ENCODE measurements around the gene FBXO38. TPM values are rescaled to one million over a fixed set of nuclear protein-coding genes. Genes with fewer than 3 reads are reported as not detected.

FBXO38 gene
- total and polyA plus RNA-seq, 2 of the 4 experiments (the other 2 are of a cell fraction) = 14.9 to 70.1 TPM

DNA sequence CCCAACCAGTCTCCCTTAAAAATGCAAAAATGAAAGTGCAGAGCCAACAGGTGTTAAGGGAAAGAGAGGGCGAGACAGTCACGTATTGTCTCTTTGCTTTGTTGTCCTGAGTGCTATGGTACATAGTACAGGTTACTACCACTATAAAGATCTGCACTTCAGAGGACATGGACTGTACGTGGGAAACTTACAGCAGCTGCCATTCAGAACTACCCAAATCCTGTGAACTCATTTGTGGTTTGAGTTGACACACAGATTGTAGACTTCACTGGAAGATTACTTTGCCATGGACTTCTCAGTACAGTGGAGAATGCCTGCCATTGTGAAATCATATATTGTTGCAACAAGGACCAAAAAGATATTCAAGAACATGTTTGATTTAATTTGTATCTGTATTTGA, 34.8 kb downstream of the FBXO38 start:
- Histone ChIP-seq H3K18ac (ENCODE audit: low read depth, low read length) (no peak overlapping the region), H2AK9ac (replicated peaks; ENCODE audit: low read depth, low read length, poor library complexity) (no peak overlapping the region), H3K4me3 (ENCODE audit: insufficient read depth, low read depth, low read length) (no peak overlapping the region), H3K56ac (ENCODE audit: extremely low read depth, insufficient read depth, low read length) (no peak overlapping the region), H3K9me1 (ENCODE audit: insufficient read depth, low read length) (no peaks in the 10 kb centered on the region; the same call in 1 of the 2 replicates), H3K27me3 (ENCODE audit: control insufficient read depth, insufficient read depth, low read length) (no peaks in the 10 kb centered on the region), H2AFZ (replicated peaks; ENCODE audit: low read length, poor library complexity) (no peak overlapping the region), H3K14ac (replicated peaks; ENCODE audit: low read depth, low read length) (no peak overlapping the region), H3K36me3 (ENCODE audit: control insufficient read depth, insufficient read depth, low read length) (peaks cover 36% of the 10 kb centered on the region), H2BK20ac (ENCODE audit: low read depth, low read length) (no peak overlapping the region), H3K79me1 (ENCODE audit: low read depth in 1 of 2, low read length in 2 of 2) (peaks cover 0 to 8% of the 10 kb centered on the region in 2 experiments; a peak in 2 of 4 replicates), H2BK15ac (ENCODE audit: low read depth, low read length) (no peak overlapping the region), H2BK120ac (ENCODE audit: low read depth, low read length) (no peak overlapping the region), H3K9ac (ENCODE audit: low read depth, low read length) (no peak overlapping the region), H3K4ac (ENCODE audit: low read depth, low read length) (no peak overlapping the region), H3K4me2 (ENCODE audit: low read depth, low read length) (no peak overlapping the region), H3K4me1 (ENCODE audit: control insufficient read depth, insufficient read depth, low read length) (no peaks in the 10 kb centered on the region), H3K23ac (ENCODE audit: low read depth, low read length) (no peak overlapping the region), H4K5ac (ENCODE audit: low read depth, low read length) (no peak overlapping the region), H2BK5ac (ENCODE audit: low read depth, low read length, poor library complexity, severe bottlenecking) (no peak overlapping the region), H3K9me3 (ENCODE audit: control insufficient read depth, insufficient read depth, low read length) (no peaks in the 10 kb centered on the region), H4K8ac (ENCODE audit: low read depth in 2 of 2, low read length in 2 of 2) (no peak overlapping the region), H3K27ac (ENCODE audit: insufficient read depth, low read length) (no peak overlapping the region), H4K91ac (ENCODE audit: insufficient read depth, low read depth, low read length) (no peak overlapping the region), H4K20me1 (ENCODE audit: insufficient read depth, low read length) (no peaks in the 10 kb centered on the region), H2AK5ac (ENCODE audit: low read depth, low read length) (no peak overlapping the region)
- ATAC-seq (ENCODE audit: low read depth) (no peak), DNase-seq (no peak)
- ChIA-PET CTCF (no interaction called here), POLR2A (ENCODE audit: unreplicated experiment) (no interaction called here)
- no peak for TF ChIP-seq CHD1 (IDR thresholded peaks at IDR 0.05; ENCODE audit: low read depth, low read length)
- no peak for TF ChIP-seq MXI1 (IDR thresholded peaks at IDR 0.05; ENCODE audit: borderline replicate concordance, low read depth, low read length)
- TF ChIP-seq CEBPB (IDR thresholded peaks at IDR 0.05; ENCODE audit: low read depth, low read length) = no peak
- TF ChIP-seq POLR2A (IDR thresholded peaks at IDR 0.05; ENCODE audit: low read depth, low read length) = no peak
- TF ChIP-seq BHLHE40 (IDR thresholded peaks at IDR 0.05; ENCODE audit: low read depth, low read length) = no peak
- no peak for TF ChIP-seq RFX5 (IDR thresholded peaks at IDR 0.05; ENCODE audit: low read depth, low read length)
- TF ChIP-seq MAZ (IDR thresholded peaks at IDR 0.05; ENCODE audit: borderline replicate concordance, low read depth, low read length) = no peak
- no peak for TF ChIP-seq NFE2L2 (IDR thresholded peaks at IDR 0.05; ENCODE audit: low read depth, low read length)
- no peak for TF ChIP-seq RAD21 (IDR thresholded peaks at IDR 0.05; ENCODE audit: low read length)
- no peak for TF ChIP-seq ELK1 (IDR thresholded peaks at IDR 0.05; ENCODE audit: borderline replicate concordance, low read depth, low read length)
- TF ChIP-seq, protein P1, sequence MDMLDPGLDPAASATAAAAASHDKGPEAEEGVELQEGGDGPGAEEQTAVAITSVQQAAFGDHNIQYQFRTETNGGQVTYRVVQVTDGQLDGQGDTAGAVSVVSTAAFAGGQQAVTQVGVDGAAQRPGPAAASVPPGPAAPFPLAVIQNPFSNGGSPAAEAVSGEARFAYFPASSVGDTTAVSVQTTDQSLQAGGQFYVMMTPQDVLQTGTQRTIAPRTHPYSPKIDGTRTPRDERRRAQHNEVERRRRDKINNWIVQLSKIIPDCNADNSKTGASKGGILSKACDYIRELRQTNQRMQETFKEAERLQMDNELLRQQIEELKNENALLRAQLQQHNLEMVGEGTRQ (IDR thresholded peaks at IDR 0.05; ENCODE audit: low read depth, low read length) = no peak
- no peak for TF ChIP-seq SMC3 (IDR thresholded peaks at IDR 0.05; ENCODE audit: low read depth, low read length)
- no peak for TF ChIP-seq FOS (IDR thresholded peaks at IDR 0.05; ENCODE audit: low read depth, low read length)
- TF ChIP-seq MAFK (IDR thresholded peaks at IDR 0.05; ENCODE audit: low read depth, low read length) = no peak
- TF ChIP-seq RCOR1 (IDR thresholded peaks at IDR 0.05; ENCODE audit: insufficient replicate concordance, low read length) = no peak
- dilution Hi-C loops (cut with HindIII; ENCODE audit: low sequenced_read_pairs, unreplicated experiment) = no loop called here
- intact Hi-C loops (cut with micrococcal nuclease) = no loop called here
- in situ Hi-C loops (cut with MboI; ENCODE audit: low sequenced_read_pairs) = loop anchor here (25.0 kb wide), 1 partner anchor 1956 kb away; no protein-coding TSS in a partner anchor
- no CpG with 5 or more reads among the region's 3 CpGs for WGBS, 2 experiments (ENCODE audit: extremely low coverage in 2 of 2, insufficient read length in 1 of 2)
- BruUV-seq (replicated peaks) = no TSS peak

Data from IMR-90 (cell line).